GM12878 (cell line): ENCODE results near the gene PDGFD. TPM values are rescaled to one million over a fixed set of nuclear protein-coding genes. Genes with fewer than 3 reads are reported as not detected.

Experiments
- ATAC-seq: fragments of 200-7000 bp; cut with Tn5 transposase; 3 replicates; pipeline ENCODE4 v1.9.1; 2020; ENCODE audit warnings: mild to moderate bottlenecking, moderate library complexity
- BruUV-seq: library from RNA; stranded (reverse); fragments of 400-500 nt; replicated peaks from 2 replicates; lab custom pipeline; 2021; lab: Mats Ljungman, UMichigan
- CTCF ChIA-PET: fragments of 300-600 bp; sonication (Branson Sonifier 250); formaldehyde crosslinking; extraction: SDS; loops from one replicate; lab custom pipeline; 2021; ENCODE audit warnings: inconsistent platforms; lab: Yijun Ruan, JAX
- POLR2A ChIA-PET: fragments of 350-600 bp; formaldehyde crosslinking; extraction: SDS; loops from one replicate; lab custom pipeline; 2021; ENCODE audit warnings: inconsistent platforms; lab: Charles Lee
- RAD21 ChIA-PET: fragments of 300-600 bp; sonication (Branson Sonifier 250); formaldehyde crosslinking; loops from one replicate; lab custom pipeline; 2023; ENCODE audit warnings: antibody characterized with exemption; ENCODE audit not compliant: unreplicated experiment; lab: Charles Lee
- SMC1A ChIA-PET: fragments of 300-600 bp; sonication (Branson Sonifier 250); formaldehyde crosslinking; loops from one replicate; lab custom pipeline; 2023; ENCODE audit not compliant: unreplicated experiment, uncharacterized antibody; lab: Charles Lee
- DNase-seq: peaks from one replicate; pipeline ENCODE4 v3.0.0-alpha.2; 2011; ENCODE audit warnings: low read depth, low spot score
- FAIRE-seq: peaks from 3 replicates; lab custom pipeline; 2011; peaks lifted over from hg19 to GRCh38; lab: Jason Lieb, UNC
- H2AFZ ChIP-seq: 2 replicates; pipeline ENCODE4 v1.6.0; 2011; ENCODE audit warnings: low read depth, low read length, control low read depth; ENCODE audit not compliant: control insufficient read depth
- H3K27ac ChIP-seq: 2 replicates; pipeline ENCODE4 v1.5.1; 2011; ENCODE audit warnings: control low read depth; ENCODE audit not compliant: control insufficient read depth, insufficient read depth
- H3K27me3 ChIP-seq, 2 experiments: replicated peaks in 1 of 2; 2 replicates each; pipeline versions ENCODE4 v1.6.0 to v1.6.1; 2011; ENCODE audit warnings: low read length in 1 of 2; ENCODE audit not compliant: control insufficient read depth in 2 of 2, insufficient read depth in 2 of 2
- H3K36me3 ChIP-seq, 2 experiments: 2 replicates each; pipeline ENCODE4 v1.5.1; 2011; ENCODE audit warnings: low read length in 1 of 2; ENCODE audit not compliant: control insufficient read depth in 2 of 2, insufficient read depth in 2 of 2
- H3K4me1 ChIP-seq: 2 replicates; pipeline ENCODE4 v1.6.1; 2011; ENCODE audit warnings: mild to moderate bottlenecking, low read length, moderate library complexity, mixed read lengths; ENCODE audit not compliant: control insufficient read depth, insufficient read depth
- H3K4me2 ChIP-seq: 2 replicates; pipeline ENCODE4 v1.6.0; 2011; ENCODE audit warnings: control low read depth; ENCODE audit not compliant: control insufficient read depth, insufficient read depth
- H3K4me3 ChIP-seq: fragments of 200-600 bp; sonication (generic); 2 replicates; pipeline ENCODE4 v1.5.1; 2016
- H3K79me2 ChIP-seq: 2 replicates; pipeline ENCODE4 v1.6.0; 2011; ENCODE audit warnings: low read length; ENCODE audit not compliant: control insufficient read depth, insufficient read depth
- H3K9ac ChIP-seq: 2 replicates; pipeline ENCODE4 v1.8.0; 2011; ENCODE audit warnings: low read length, control low read depth, mixed read lengths; ENCODE audit not compliant: control insufficient read depth, insufficient read depth
- H3K9me3 ChIP-seq: replicated peaks from 3 replicates; pipeline ENCODE4 v1.5.1; 2011; ENCODE audit warnings: mild to moderate bottlenecking, low read length; ENCODE audit not compliant: control insufficient read depth, insufficient read depth
- H4K20me1 ChIP-seq: 2 replicates; pipeline ENCODE4 v1.6.0; 2011; ENCODE audit not compliant: control insufficient read depth, insufficient read depth
- CHD4 ChIP-seq: fragments of 200-600 bp; sonication (generic); IDR thresholded peaks from 2 replicates; pipeline ENCODE4 v1.6.1; 2016; ENCODE audit warnings: mild to moderate bottlenecking
- IKZF2 ChIP-seq, 2 experiments: fragments of 450-650 bp; IDR thresholded peaks; 2 replicates each; pipeline ENCODE4 v1.6.1; 2017; ENCODE audit warnings: mild to moderate bottlenecking in 2 of 2, moderate library complexity in 2 of 2
- SUZ12 ChIP-seq: fragments of 200-600 bp; sonication (generic); IDR thresholded peaks from one replicate; pipeline ENCODE4 v1.6.1; 2018; ENCODE audit warnings: antibody characterized with exemption, mild to moderate bottlenecking; ENCODE audit not compliant: unreplicated experiment
- YBX1 ChIP-seq: fragments of 450-650 bp; IDR thresholded peaks from 2 replicates; pipeline ENCODE4 v1.6.1; 2016; ENCODE audit warnings: antibody characterized with exemption
- ZNF592 ChIP-seq: fragments of 450-650 bp; IDR thresholded peaks from 2 replicates; pipeline ENCODE4 v1.6.1; 2017; ENCODE audit warnings: mild to moderate bottlenecking, moderate library complexity
- whole genome bisulfite sequencing: methylation state at CpG from one replicate; pipeline ENCODE4 v1.1.6; 2016; ENCODE audit warnings: low lambda C conversion rate; ENCODE audit not compliant: insufficient replicate concordance, insufficient coverage; ENCODE audit errors: missing lambda C conversion rate; 5-methylcytosine and 5-hydroxymethylcytosine counted together
- in situ Hi-C: fragments of 300-500 bp; cut with MboI; formaldehyde crosslinking; loops from 9 replicates; pipeline ENCODE4 v1.14.3; 2018; ENCODE audit warnings: mixed read lengths
- intact Hi-C: fragments of 100-400 bp; cut with micrococcal nuclease; formaldehyde crosslinking; loops from one replicate; pipeline ENCODE4 v1.14.2; 2022; ENCODE audit not compliant: unreplicated experiment
- polyA plus RNA-seq, 11 experiments: library from polyadenylated mRNA; depleted of rRNA in 4 of 11; unstranded in 6 of 11; stranded (reverse) in 5 of 11; fragments of >200 nt; fragmentation: Nextera tagmentation in 4 of 11; fragmentation: Illumina TruSeq in 1 of 11; extraction: Ambion mirVana in 4 of 11; extraction: Trizol in 1 of 11; gene quantifications; 1 replicate in 1 of 11; 2 replicates in 10 of 11; pipeline versions ENCODE4 v1.2.1 to v1.2.3, GENCODE V29; 2011 to 2016; ENCODE audit warnings: inconsistent platforms in 2 of 11, missing spikeins in 2 of 11, low read depth in 1 of 11
- total RNA-seq, 4 experiments: library from RNA; depleted of rRNA in 3 of 4; stranded (reverse); fragments of >200 nt in 3 of 4; fragmentation: Illumina TruSeq in 1 of 4; extraction: Trizol in 1 of 4; gene quantifications; 2 replicates each; pipeline versions ENCODE4 v1.2.1 to v1.2.3, GENCODE V29; 2013 to 2021
- TF ChIP-seq, protein P1 (sequence below): fragments of 450-650 bp; IDR thresholded peaks from 2 replicates; pipeline ENCODE4 v1.6.1; 2016; ENCODE audit warnings: mild to moderate bottlenecking

Gene PDGFD
- total and polyA plus RNA-seq, 10 of the 15 experiments (the other 5 are each of a cell fraction or from before 2014, with no cell fraction given): 0.05 to 0.13 TPM; not detected in 8

DNA sequence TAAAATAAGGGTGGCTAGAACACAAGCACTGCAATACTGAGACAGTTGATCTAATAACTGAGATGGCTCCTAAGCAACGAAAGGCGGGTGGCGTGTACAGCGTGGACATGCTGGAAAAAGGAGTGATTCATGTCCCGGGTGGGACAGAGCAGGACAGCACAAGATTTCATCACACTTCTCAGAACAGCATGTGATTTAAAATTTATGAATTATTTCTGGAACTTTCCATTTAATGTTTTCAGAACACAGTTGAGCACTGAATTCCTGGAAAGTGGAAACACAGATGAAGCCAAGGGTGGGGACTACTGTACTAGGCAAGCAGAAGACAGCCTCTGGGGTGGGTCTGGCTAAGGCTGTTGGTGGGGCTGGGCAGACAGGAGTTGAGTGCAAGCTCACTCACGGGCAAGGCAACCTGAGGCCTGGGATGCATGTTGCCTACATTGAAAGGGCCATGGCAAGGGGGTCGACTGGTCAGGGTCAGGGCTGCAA, 293.1 kb downstream of the PDGFD start (continued):
- TF ChIP-seq, protein P1, sequence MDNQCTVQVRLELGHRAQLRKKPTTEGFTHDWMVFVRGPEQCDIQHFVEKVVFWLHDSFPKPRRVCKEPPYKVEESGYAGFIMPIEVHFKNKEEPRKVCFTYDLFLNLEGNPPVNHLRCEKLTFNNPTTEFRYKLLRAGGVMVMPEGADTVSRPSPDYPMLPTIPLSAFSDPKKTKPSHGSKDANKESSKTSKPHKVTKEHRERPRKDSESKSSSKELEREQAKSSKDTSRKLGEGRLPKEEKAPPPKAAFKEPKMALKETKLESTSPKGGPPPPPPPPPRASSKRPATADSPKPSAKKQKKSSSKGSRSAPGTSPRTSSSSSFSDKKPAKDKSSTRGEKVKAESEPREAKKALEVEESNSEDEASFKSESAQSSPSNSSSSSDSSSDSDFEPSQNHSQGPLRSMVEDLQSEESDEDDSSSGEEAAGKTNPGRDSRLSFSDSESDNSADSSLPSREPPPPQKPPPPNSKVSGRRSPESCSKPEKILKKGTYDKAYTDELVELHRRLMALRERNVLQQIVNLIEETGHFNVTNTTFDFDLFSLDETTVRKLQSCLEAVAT: no peak
- no peak for TF ChIP-seq IKZF2 (IDR thresholded peaks at IDR 0.05)
- TF ChIP-seq YBX1: no peak
- no peak for TF ChIP-seq CHD4

DNA sequence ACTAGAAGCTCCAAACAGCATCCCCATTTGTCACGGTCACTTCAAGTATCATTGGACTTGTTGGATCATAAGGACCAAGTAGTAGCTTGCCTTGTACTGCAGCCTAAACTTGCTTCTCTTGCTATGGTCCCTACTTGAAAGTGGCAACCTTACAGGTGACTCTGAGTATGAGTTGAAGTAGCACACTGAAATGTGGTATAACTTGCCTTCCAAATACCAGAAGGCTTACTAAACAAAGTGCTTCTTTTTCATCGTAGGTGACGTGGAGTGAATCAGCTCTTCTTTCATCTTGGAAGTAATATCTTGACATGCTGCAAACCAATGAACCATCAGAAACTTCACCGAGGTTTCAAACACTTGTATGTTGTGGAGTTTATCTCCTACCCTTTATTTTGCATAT, 296.5 kb downstream of the PDGFD start:
- BruUV-seq: no TSS peak
- H3K36me3 ChIP-seq: no peaks in the 10 kb centered on the region
- 30% methylated on average over 4 of the region's 4 CpGs for WGBS
- ChIA-PET RAD21 (no interaction called here), POLR2A (no interaction called here), CTCF (interaction anchor here (1.2 kb wide), 1 partner anchor 11 kb away, joined by 6 read pairs; no protein-coding TSS in a partner anchor), SMC1A (interaction anchor here (0.7 to 0.8 kb wide), 2 partner anchors 13 to 20 kb away, joined by 3 to 4 read pairs; no protein-coding TSS in a partner anchor)
- no peak overlapping the region for H3K4me2 ChIP-seq
- TF ChIP-seq SUZ12: no peak
- TF ChIP-seq ZNF592: no peak
- no peaks in the 10 kb centered on the region; a peak in 1 of 4 replicates for H3K27me3 ChIP-seq
- H2AFZ ChIP-seq: no peak overlapping the region
- ATAC-seq: no peak
- no peak for DNase-seq
- in situ Hi-C loops (no loop called here), intact Hi-C loops (no loop called here)
- no peaks in the 10 kb centered on the region for H4K20me1 ChIP-seq
- H3K4me1 ChIP-seq: peaks cover 5% of the 10 kb centered on the region; the same call in 1 of the 2 replicates
- H3K27ac ChIP-seq: no peak overlapping the region
- H3K9me3 ChIP-seq: no peaks in the 10 kb centered on the region
- FAIRE-seq: no peak
- H3K9ac ChIP-seq: no peak overlapping the region
- H3K79me2 ChIP-seq: no peaks in the 10 kb centered on the region
- no peak overlapping the region for H3K4me3 ChIP-seq
